HG02981 (cell line): ENCODE data around the gene HPS5.

ENCODE experiments used
- ATAC-seq: cut with Tn5 transposase; IDR thresholded peaks from one replicate; pipeline ENCODE4 v1.9.1; 2021; ENCODE audit warnings: mild to moderate bottlenecking, moderate library complexity; ENCODE audit not compliant: unreplicated experiment

Gene HPS5

DNA sequence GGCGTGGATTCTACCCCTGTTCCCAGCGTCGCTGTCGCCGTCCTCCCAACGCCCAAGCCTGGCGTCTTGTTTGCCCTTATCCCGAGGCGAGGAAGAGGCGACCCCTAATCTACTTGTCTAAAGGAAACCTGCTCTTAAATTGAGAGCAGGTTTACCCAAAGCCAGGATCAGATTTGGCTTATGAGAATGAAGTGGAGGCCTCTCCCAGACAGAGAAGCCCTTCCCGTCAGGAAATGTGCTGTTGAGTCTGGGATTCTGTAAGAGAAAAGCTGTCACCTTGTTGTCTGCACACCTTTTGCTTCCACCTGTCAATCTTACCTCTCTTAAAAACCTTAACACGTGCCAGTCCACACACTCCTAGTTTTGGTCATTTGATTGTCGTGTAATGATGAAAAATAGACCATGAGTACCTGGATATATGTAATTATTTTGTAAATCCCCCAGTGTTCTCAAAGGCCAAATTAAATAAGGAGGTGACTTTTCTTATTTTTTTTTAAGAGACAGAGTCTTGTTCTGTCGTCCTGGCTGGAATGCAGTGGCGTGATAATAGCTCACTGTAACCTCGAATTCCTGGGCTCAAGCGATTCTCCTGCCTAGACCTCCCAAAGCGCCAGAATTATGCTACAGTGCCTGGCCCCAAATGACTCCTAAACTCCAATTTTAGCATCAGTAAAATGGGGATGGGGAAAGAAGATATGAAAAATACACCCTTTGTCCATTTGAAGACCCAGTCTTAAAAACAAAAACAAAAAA is 1.1 kb upstream of the HPS5 start:
- no peak for ATAC-seq

DNA sequence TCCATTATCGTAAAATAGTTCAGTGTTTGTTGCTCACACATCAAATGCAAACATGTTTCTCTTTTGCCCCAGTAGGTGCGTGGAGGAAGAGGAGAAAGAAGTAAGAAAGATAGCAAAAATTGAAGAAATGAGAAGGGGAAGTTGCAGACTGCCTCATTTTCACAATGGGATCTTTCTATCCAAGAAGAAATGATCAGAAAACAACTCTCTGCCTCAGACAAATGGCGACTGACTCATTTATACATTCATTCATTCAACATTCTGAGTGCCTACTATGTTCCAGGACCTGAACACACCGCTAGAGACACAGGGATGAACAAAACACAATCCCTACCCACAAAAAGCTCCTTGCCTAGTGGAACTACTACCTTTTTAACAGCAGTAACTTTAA is 367 bp downstream of the HPS5 start:
- ATAC-seq, result no peak

- no peak for ATAC-seq
These were observed 1.3 kb downstream of the HPS5 start for GRCh38 chr11:18320617-18321016.

DNA sequence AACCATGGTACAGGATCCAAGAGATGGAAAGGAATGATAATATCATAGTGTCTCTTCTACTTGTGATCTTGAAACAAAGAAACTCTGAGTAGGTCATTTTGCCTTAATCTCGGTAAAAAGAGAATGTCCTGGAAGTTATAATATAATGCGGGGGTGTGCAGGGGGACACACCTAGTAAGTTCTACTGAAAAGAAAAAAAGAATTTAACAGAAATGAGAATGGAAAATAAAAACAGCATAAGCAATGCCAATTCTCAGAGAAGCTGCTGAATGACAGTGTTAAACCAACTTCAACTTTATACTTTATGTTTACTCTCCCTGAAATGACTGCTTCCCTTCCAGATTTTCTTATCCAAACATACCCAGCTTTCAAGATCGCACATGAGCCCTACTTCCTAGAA is 2.0 kb downstream of the HPS5 start:
- ATAC-seq, result no peak

- no peak for ATAC-seq
These were observed 4.4 kb downstream of the HPS5 start for GRCh38 chr11:18317551-18317950.

GRCh38 chr11:18315893-18316292 is 6.0 kb downstream of the HPS5 start:
- ATAC-seq, result no peak

GRCh38 chr11:18314784-18315523 is 7.0 kb downstream of the HPS5 start:
- ATAC-seq, result no peak

DNA sequence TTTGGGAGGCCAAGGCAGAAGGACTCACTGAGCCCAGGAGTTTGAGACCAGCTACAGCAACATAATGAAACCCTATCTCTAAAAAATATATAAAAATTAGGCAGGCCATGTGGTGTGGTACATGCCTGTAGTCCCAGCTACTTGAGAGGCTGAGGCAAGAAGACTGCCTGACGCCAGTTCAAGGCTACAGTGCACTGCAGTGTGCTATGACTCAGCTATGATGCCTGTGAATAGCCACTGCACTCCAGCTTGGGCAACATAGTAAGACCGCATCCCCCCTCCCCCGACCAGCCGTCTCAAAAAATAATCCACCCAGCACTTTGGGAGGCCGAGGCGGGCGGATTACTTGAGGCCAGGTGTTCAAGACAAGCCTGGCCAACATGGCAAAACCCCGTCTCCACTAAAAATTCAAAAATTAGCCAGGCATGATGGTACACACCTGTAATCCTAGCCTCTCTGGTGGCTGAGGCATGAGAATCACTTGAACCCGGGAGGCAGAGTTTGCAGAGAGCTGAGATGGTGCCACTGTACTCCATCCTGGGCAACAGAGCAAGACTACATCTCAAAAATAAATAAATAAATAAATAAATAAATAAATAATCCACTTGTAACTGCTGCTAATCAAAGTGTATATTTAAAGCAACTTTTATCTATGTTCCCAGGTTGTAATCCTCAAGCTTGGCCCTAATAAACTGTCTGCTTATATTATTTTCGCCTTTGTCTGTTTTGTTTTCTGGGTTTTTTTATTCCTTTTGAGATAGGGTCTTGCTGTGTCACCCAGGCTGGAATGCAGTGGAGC is 7.8 kb downstream of the HPS5 start:
- no peak for ATAC-seq

DNA sequence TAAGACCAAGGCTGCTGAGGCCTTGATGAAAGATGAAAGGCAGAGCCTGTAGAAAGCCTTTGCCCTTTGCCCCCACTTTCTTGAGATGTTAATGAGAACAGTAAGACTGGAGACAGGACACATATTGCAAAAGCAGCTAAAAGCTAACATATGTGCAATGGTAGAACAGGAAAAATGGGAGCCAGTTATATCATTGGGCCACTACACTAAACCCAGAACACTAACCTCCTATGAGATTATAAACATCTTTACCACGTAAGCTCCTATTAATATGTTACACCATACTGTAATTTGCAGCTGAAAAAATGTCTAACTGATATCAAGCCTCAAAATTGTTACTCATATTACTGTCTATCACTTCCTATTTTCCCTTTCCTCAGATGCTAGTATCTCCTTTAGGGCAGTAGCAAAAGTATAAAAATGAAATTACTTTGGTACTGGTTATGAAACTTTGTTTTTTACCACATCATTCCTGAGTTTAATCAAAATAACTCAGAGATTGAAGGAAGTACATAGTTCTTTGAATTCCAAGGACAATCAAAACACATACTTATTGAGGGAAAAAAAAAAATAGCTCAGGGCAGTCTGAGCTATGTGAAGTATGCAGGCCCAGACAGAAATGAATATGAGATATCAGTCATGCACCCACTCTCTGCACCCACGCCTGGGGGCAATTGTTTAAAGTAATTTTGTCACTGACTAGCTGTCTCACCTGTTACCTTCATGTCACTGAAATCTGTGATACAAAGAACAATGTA is 9.1 kb downstream of the HPS5 start:
- ATAC-seq, result no peak

DNA sequence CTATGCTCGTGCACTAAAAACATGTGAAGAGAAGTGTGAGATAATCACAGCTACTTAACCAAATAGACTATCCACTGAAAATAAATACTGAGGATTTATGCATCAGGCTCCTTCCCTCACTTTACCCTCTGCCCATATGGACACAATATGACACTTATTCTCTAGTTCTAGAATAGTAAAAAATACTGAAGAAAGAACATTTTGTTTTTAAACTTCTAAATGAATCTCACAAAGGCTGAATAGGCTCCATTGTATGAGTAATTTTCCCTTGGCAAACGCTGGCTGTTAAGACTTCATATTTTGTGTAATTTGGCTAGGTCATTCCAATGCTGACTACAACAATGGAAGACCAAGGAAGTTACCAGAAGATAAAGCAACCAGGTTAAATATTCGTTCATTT is 9.9 kb downstream of the HPS5 start:
- ATAC-seq, result no peak

GRCh38 chr11:18310800-18311340 is 11.1 kb downstream of the HPS5 start:
- ATAC-seq, result peak; percentile 47

GRCh38 chr11:18309691-18310090 is 12.2 kb downstream of the HPS5 start:
- no peak for ATAC-seq

DNA sequence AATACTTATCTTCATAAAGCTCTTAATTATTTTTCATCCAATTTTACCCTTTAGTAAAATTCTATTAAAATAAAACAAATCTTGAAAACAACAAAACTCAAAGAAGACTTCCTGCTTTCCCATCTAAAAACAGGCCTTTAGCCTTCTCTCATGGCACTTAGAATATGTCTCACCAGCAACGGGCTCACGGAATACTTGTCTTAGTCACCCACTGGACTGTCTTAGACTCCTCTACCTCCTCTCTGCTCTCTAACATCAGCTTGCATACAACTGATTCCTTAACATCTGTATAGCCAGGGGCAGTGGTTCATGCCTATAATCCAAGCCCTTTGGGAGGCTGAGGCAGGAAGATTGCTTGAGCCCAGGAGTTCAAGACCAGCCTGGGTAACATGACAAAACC is 13.7 kb downstream of the HPS5 start:
- ATAC-seq, result no peak

- no peak for ATAC-seq
These were observed 14.3 kb downstream of the HPS5 start for GRCh38 chr11:18307461-18308139.

DNA sequence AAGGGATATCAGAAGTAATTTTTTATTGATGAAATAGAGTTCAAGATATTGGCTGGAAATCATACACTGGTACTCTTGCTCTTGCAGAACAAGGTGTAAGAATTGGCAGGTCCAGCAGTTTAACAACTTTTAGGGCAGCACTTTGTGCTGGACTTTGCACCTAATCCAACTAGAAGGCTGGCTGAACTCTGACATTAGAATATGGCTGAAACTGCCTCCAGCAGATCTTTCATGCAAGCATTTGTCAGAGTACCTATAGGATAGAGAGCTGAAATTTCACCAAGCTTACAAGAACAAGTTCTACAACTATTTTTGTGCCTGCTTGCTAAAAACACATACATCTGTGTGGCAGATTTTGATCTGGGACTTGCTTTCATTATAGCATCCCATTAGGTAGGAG is 17.2 kb downstream of the HPS5 start:
- no peak for ATAC-seq

GRCh38 chr11:18299721-18300120 is 22.2 kb downstream of the HPS5 start:
- ATAC-seq, result no peak

GRCh38 chr11:18295316-18295715 is 26.6 kb downstream of the HPS5 start:
- ATAC-seq, result no peak

- no peak for ATAC-seq
These were observed 27.1 kb downstream of the HPS5 start for GRCh38 chr11:18294862-18295261.

DNA sequence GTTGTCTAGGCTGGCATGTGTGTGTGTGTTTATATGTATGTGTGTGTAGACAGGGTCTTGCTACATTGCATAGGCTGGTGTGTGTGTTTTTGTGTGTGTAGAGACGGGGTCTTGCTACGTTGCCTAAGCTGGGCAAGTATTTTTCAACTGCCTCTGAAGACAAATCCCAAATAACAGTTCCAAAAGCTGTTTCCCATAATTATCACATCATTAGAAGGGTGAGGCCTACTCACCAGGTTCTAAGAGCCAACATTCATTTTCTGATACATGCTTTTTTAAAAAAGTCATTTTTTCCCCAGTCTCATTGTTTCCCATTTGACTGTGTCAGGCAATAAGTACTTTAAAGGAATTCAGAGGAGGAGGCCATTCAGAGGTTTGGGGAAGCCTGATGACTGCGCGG is 33.0 kb downstream of the HPS5 start:
- no peak for ATAC-seq

- no peak for ATAC-seq
These were observed 36.1 kb downstream of the HPS5 start for GRCh38 chr11:18285841-18286240.
